Breast epithelium (tissue), 3 donors: ENCODE results near the gene C11orf54.

Experiments
- CTCF ChIP-seq, 3 donors: fragments of 450-650 bp; IDR thresholded peaks; one replicate each; pipeline ENCODE4 v1.5.1; 2016 to 2017; ENCODE audit warnings: antibody characterized with exemption in 3 of 3, mild to moderate bottlenecking in 3 of 3, moderate library complexity in 3 of 3
- POLR2A ChIP-seq: fragments of 450-650 bp; IDR thresholded peaks from one replicate; pipeline ENCODE4 v1.6.1; 2016; ENCODE audit warnings: antibody characterized with exemption, mild to moderate bottlenecking, moderate library complexity
- POLR2AphosphoS5 ChIP-seq, 3 donors: sonication (generic); formaldehyde crosslinking; IDR thresholded peaks; one replicate each; pipeline ENCODE4 v1.6.1; 2017; ENCODE audit warnings: antibody characterized with exemption in 3 of 3

GRCh38 chr11:93801366-93801765 is 59.9 kb downstream of the C11orf54 start:
- TF ChIP-seq POLR2A (no peak), CTCF (IDR thresholded peaks at IDR 0.05) (no peak), POLR2AphosphoS5 (IDR thresholded peaks at IDR 0.05) (no peak)
